LNCAP (cell line): ENCODE data around the gene RAB3IL1.

Experiments used
- CTCF ChIP-seq: fragments of 450-650 bp; IDR thresholded peaks from 2 replicates; pipeline ENCODE4 v1.5.1; 2017; ENCODE audit warnings: mild to moderate bottlenecking

Gene RAB3IL1

GRCh38 chr11:61907282-61907681 is 10.1 kb downstream of the RAB3IL1 start:
- TF ChIP-seq CTCF, result no peak

GRCh38 chr11:61906522-61906909 is 10.8 kb downstream of the RAB3IL1 start:
- no peak for TF ChIP-seq CTCF

GRCh38 chr11:61905801-61906521 is 11.4 kb downstream of the RAB3IL1 start:
- no peak for TF ChIP-seq CTCF

- no peak for TF ChIP-seq CTCF
Measured at GRCh38 chr11:61905067-61905696, 12.2 kb downstream of the RAB3IL1 start.

GRCh38 chr11:61904539-61905048 is 12.8 kb downstream of the RAB3IL1 start:
- no peak for TF ChIP-seq CTCF

- TF ChIP-seq CTCF, result no peak
Measured at GRCh38 chr11:61903845-61904244, 13.5 kb downstream of the RAB3IL1 start.

GRCh38 chr11:61902313-61902712 is 15.1 kb downstream of the RAB3IL1 start:
- no peak for TF ChIP-seq CTCF
